ENCODE results near the gene XRCC6. TPM values are rescaled to one million over a fixed set of nuclear protein-coding genes. Genes with fewer than 3 reads are reported as not detected.

The XRCC6 gene
- total and polyA plus RNA-seq, 2 of the 13 experiments (the other 11 are each of a cell fraction or from before 2014, with no cell fraction given): 124 to 625 TPM

DNA sequence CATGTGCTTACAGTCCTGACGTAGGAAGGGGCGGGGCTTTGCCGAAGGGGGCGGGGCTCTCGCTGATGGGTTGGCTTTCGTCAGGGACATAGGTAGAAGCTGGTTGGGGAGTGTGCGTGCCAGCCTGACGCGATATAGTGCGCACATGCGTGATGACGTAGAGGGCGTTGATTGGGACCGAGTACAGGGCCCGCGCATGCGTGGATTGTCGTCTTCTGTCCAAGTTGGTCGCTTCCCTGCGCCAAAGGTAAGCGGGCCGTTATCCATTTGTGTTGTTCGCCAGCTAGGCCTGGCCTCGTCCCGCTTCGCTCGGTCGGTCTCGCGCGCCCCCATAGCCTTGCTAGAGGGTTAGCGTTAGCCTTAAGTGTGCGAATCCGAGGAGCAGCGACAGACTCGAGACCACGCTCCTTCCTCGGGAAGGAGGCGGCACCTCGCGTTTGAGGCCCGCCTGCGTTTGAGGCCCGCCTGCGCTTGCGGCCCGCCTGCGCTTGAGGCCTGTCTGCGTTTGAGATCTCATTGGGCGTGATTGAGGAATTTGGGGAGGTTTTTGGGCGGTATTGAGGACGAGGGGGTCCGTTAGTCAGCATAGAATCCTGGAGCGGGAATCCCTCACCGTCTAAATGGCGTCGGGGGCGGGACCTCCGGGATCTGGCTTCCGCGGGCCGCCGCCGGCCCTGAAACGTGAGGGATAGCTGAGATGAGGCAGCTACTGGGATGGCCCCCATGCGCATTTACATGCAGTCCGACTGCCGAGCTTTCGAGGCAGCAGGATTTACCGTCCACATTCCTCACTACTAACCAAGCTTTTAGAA, at the start of gene XRCC6 (continued):
- TF ChIP-seq, protein P1, sequence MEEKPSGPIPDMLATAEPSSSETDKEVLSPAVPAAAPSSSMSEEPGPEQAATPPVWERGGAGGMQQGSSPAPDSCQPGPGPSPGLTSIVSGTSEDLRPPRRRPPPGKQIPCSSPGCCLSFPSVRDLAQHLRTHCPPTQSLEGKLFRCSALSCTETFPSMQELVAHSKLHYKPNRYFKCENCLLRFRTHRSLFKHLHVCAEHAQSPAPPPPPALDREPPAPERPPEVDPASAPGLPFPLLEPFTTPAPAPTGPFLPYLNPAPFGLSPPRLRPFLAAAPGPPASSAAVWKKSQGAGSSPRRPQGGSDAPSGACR (CRISPR knock-in tag; IDR thresholded peaks at IDR 0.05): peak; percentile 98
- TF ChIP-seq ZNF703 (CRISPR knock-in tag; IDR thresholded peaks at IDR 0.05; ENCODE audit: borderline replicate concordance) (no peak; the same call in 1 of the 2 replicates), EHMT2 (IDR thresholded peaks at IDR 0.05; ENCODE audit: borderline replicate concordance, low read depth, low read length) (no peak), TCF12 (IDR thresholded peaks at IDR 0.05) (no peak), TCF12 (CRISPR knock-in tag; IDR thresholded peaks at IDR 0.05) (no peak), ZNF841 (CRISPR knock-in tag; IDR thresholded peaks at IDR 0.05; ENCODE audit: borderline replicate concordance) (no peak), ZNF17 (CRISPR knock-in tag; IDR thresholded peaks at IDR 0.05) (no peak), ZNF547 (CRISPR knock-in tag; IDR thresholded peaks at IDR 0.05) (peak; percentile 90), KLF9 (CRISPR knock-in tag; IDR thresholded peaks at IDR 0.05; ENCODE audit: low read depth) (no peak), ZNF333 (CRISPR knock-in tag; IDR thresholded peaks at IDR 0.05; ENCODE audit: borderline replicate concordance) (no peak; the same call in 1 of the 2 replicates), ZNF337 (CRISPR knock-in tag; IDR thresholded peaks at IDR 0.05; ENCODE audit: borderline replicate concordance, low read depth) (peak; percentile 84; the same call in 1 of the 2 replicates), ZNF652 (CRISPR knock-in tag; IDR thresholded peaks at IDR 0.05; ENCODE audit: borderline replicate concordance, low read depth) (no peak), HCFC1 (IDR thresholded peaks at IDR 0.05; ENCODE audit: low read depth, low read length) (peak; percentile 2; the same call in 1 of the 2 replicates), RBM39 (IDR thresholded peaks at IDR 0.05; ENCODE audit: low read depth, low read length, poor library complexity, severe bottlenecking) (no peak)
- TF ChIP-seq, protein P2, sequence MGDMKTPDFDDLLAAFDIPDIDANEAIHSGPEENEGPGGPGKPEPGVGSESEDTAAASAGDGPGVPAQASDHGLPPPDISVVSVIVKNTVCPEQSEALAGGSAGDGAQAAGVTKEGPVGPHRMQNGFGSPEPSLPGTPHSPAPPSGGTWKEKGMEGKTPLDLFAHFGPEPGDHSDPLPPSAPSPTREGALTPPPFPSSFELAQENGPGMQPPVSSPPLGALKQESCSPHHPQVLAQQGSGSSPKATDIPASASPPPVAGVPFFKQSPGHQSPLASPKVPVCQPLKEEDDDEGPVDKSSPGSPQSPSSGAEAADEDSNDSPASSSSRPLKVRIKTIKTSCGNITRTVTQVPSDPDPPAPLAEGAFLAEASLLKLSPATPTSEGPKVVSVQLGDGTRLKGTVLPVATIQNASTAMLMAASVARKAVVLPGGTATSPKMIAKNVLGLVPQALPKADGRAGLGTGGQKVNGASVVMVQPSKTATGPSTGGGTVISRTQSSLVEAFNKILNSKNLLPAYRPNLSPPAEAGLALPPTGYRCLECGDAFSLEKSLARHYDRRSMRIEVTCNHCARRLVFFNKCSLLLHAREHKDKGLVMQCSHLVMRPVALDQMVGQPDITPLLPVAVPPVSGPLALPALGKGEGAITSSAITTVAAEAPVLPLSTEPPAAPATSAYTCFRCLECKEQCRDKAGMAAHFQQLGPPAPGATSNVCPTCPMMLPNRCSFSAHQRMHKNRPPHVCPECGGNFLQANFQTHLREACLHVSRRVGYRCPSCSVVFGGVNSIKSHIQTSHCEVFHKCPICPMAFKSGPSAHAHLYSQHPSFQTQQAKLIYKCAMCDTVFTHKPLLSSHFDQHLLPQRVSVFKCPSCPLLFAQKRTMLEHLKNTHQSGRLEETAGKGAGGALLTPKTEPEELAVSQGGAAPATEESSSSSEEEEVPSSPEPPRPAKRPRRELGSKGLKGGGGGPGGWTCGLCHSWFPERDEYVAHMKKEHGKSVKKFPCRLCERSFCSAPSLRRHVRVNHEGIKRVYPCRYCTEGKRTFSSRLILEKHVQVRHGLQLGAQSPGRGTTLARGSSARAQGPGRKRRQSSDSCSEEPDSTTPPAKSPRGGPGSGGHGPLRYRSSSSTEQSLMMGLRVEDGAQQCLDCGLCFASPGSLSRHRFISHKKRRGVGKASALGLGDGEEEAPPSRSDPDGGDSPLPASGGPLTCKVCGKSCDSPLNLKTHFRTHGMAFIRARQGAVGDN (CRISPR knock-in tag; IDR thresholded peaks at IDR 0.05): peak; percentile 94
- TF ChIP-seq, protein P3, sequence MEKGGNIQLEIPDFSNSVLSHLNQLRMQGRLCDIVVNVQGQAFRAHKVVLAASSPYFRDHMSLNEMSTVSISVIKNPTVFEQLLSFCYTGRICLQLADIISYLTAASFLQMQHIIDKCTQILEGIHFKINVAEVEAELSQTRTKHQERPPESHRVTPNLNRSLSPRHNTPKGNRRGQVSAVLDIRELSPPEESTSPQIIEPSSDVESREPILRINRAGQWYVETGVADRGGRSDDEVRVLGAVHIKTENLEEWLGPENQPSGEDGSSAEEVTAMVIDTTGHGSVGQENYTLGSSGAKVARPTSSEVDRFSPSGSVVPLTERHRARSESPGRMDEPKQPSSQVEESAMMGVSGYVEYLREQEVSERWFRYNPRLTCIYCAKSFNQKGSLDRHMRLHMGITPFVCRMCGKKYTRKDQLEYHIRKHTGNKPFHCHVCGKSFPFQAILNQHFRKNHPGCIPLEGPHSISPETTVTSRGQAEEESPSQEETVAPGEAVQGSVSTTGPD (CRISPR knock-in tag; IDR thresholded peaks at IDR 0.05): no peak
- TF ChIP-seq, protein P4, sequence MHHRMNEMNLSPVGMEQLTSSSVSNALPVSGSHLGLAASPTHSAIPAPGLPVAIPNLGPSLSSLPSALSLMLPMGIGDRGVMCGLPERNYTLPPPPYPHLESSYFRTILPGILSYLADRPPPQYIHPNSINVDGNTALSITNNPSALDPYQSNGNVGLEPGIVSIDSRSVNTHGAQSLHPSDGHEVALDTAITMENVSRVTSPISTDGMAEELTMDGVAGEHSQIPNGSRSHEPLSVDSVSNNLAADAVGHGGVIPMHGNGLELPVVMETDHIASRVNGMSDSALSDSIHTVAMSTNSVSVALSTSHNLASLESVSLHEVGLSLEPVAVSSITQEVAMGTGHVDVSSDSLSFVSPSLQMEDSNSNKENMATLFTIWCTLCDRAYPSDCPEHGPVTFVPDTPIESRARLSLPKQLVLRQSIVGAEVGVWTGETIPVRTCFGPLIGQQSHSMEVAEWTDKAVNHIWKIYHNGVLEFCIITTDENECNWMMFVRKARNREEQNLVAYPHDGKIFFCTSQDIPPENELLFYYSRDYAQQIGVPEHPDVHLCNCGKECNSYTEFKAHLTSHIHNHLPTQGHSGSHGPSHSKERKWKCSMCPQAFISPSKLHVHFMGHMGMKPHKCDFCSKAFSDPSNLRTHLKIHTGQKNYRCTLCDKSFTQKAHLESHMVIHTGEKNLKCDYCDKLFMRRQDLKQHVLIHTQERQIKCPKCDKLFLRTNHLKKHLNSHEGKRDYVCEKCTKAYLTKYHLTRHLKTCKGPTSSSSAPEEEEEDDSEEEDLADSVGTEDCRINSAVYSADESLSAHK (CRISPR knock-in tag; IDR thresholded peaks at IDR 0.05; ENCODE audit: borderline replicate concordance): no peak
- TF ChIP-seq, protein P5, sequence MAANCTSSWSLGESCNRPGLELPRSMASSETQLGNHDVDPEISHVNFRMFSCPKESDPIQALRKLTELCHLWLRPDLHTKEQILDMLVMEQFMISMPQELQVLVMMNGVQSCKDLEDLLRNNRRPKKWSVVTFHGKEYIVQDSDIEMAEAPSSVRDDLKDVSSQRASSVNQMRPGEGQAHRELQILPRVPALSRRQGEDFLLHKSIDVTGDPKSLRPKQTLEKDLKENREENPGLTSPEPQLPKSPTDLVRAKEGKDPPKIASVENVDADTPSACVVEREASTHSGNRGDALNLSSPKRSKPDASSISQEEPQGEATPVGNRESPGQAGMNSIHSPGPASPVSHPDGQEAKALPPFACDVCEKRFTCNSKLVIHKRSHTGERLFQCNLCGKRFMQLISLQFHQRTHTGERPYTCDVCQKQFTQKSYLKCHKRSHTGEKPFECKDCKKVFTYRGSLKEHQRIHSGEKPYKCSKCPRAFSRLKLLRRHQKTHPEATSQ (CRISPR knock-in tag; IDR thresholded peaks at IDR 0.05; ENCODE audit: borderline replicate concordance): peak; percentile 29; the same call in 1 of the 2 replicates
